CD8-positive, alpha-beta memory T cell (primary cell): Measurements from ENCODE around the gene MDK. TPM values are rescaled to one million over a fixed set of nuclear protein-coding genes. Genes with fewer than 3 reads are reported as not detected.

Experiments
- CTCF ChIA-PET: fragments of 350-600 bp; sonication (Branson Sonifier 250); formaldehyde crosslinking; loops from one replicate; lab custom pipeline; 2021; ENCODE audit warnings: antibody characterized with exemption; lab: Charles Lee
- POLR2A ChIA-PET: fragments of 350-600 bp; sonication (Branson Sonifier 250); formaldehyde crosslinking; loops from one replicate; lab custom pipeline; 2021; ENCODE audit warnings: antibody characterized with exemption; lab: Charles Lee
- DNase-seq, 5 donors: peaks; one replicate each; pipeline versions ENCODE4 v3.0.0 to v3.0.0-alpha.2; 2020 to 2022; ENCODE audit warnings: mixed read lengths in 1 of 5
- H3K27ac ChIP-seq: one replicate; pipeline ENCODE4 v1.7.0; 2013; ENCODE audit warnings: low read depth, mild to moderate bottlenecking, low read length, moderate library complexity
- H3K27me3 ChIP-seq: 2 replicates; pipeline ENCODE4 v1.7.0; 2013; ENCODE audit warnings: low read length, mild to moderate bottlenecking; ENCODE audit not compliant: insufficient read depth, poor library complexity, severe bottlenecking
- H3K36me3 ChIP-seq: 2 replicates; pipeline ENCODE4 v1.7.0; 2013; ENCODE audit warnings: mild to moderate bottlenecking, low read length, moderate library complexity; ENCODE audit not compliant: insufficient read depth
- H3K4me1 ChIP-seq: 2 replicates; pipeline ENCODE4 v1.7.0; 2013; ENCODE audit warnings: mild to moderate bottlenecking, low read length, moderate library complexity; ENCODE audit not compliant: insufficient read depth
- H3K4me3 ChIP-seq: 2 replicates; pipeline ENCODE4 v1.7.0; 2013; ENCODE audit warnings: mild to moderate bottlenecking, low read length
- H3K9me3 ChIP-seq: 2 replicates; pipeline ENCODE4 v1.7.0; 2013; ENCODE audit warnings: mild to moderate bottlenecking, low read length
- H3K27ac Mint-ChIP-seq, 8 donors: one replicate each; pipeline ENCODE4 v1.8.0; 2020 to 2021; ENCODE audit warnings: mixed read lengths in 8 of 8, mild to moderate bottlenecking in 6 of 8, inconsistent platforms in 3 of 8, moderate library complexity in 3 of 8
- H3K27me3 Mint-ChIP-seq, 2 donors: one replicate each; pipeline ENCODE4 v1.8.0; 2020 to 2021; ENCODE audit warnings: mixed read lengths in 2 of 2, mild to moderate bottlenecking in 1 of 2, moderate library complexity in 1 of 2
- H3K36me3 Mint-ChIP-seq, 3 donors: one replicate each; pipeline ENCODE4 v1.8.0; 2020 to 2021; ENCODE audit warnings: mixed read lengths in 3 of 3, inconsistent platforms in 1 of 3, mild to moderate bottlenecking in 1 of 3
- H3K4me1 Mint-ChIP-seq, 3 donors: one replicate each; pipeline ENCODE4 v1.8.0; 2020 to 2021; ENCODE audit warnings: mixed read lengths in 3 of 3, inconsistent platforms in 1 of 3, mild to moderate bottlenecking in 1 of 3
- H3K4me3 Mint-ChIP-seq, 7 donors: one replicate each; pipeline ENCODE4 v1.8.0; 2020 to 2021; ENCODE audit warnings: mixed read lengths in 7 of 7, mild to moderate bottlenecking in 6 of 7, moderate library complexity in 4 of 7, inconsistent platforms in 2 of 7
- H3K9me3 Mint-ChIP-seq, 5 donors: one replicate each; pipeline ENCODE4 v1.8.0; 2020 to 2022; ENCODE audit warnings: mixed read lengths in 5 of 5, mild to moderate bottlenecking in 3 of 5, moderate library complexity in 2 of 5, inconsistent platforms in 1 of 5
- polyA plus RNA-seq: library from polyadenylated mRNA; unstranded; fragments of 300-500 nt; fragmentation: Illumina TruSeq; gene quantifications from one replicate; pipeline ENCODE4 v1.2.3, GENCODE V29; 2021
- total RNA-seq, 2 experiments: library from RNA; stranded (reverse); gene quantifications; one replicate each; pipeline ENCODE4 v1.2.3, GENCODE V29; 2021

MDK gene
- total and polyA plus RNA-seq, 3 experiments from 2014 or later = 0.97 to 1.2 (median 1.1) TPM

- Mint-ChIP-seq H3K27me3 (peaks cover 32 to 35% of the 10 kb centered on the region in 2 donors), H3K36me3 (peaks cover 0 to 25% (median 5%) of the 10 kb centered on the region in 3 donors), H3K4me1 (peaks cover 19 to 31% (median 19%) of the 10 kb centered on the region in 3 donors), H3K4me3 (peak overlapping the region in 1 of 7 donors; percentile 75), H3K27ac (peak overlapping the region in 1 of 8 donors; percentile 33), H3K9me3 (peaks cover 0 to 2% (median 0%) of the 10 kb centered on the region in 5 donors)
- Histone ChIP-seq H3K4me1 (peaks cover 22% of the 10 kb centered on the region), H3K36me3 (no peaks in the 10 kb centered on the region), H3K4me3 (no peak overlapping the region), H3K27me3 (peaks cover 22% of the 10 kb centered on the region), H3K9me3 (no peaks in the 10 kb centered on the region), H3K27ac (no peak overlapping the region)
- CTCF ChIA-PET = no interaction called here
- POLR2A ChIA-PET = no interaction called here
- DNase-seq = no peak
Measured at GRCh38 chr11:46393759-46394158, 12.3 kb downstream of the MDK start.

- Histone ChIP-seq H3K4me1 (peaks cover 6% of the 10 kb centered on the region), H3K9me3 (no peaks in the 10 kb centered on the region), H3K27me3 (no peaks in the 10 kb centered on the region), H3K4me3 (no peak overlapping the region), H3K27ac (no peak overlapping the region), H3K36me3 (no peaks in the 10 kb centered on the region)
- CTCF ChIA-PET = no interaction called here
- peaks cover 0 to 41% (median 10%) of the 10 kb centered on the region in 3 donors for H3K36me3 Mint-ChIP-seq
- H3K4me1 Mint-ChIP-seq = peaks cover 7 to 11% (median 10%) of the 10 kb centered on the region in 3 donors
- H3K27ac Mint-ChIP-seq = no peak overlapping the region
- peaks cover 0 to 2% (median 0%) of the 10 kb centered on the region in 5 donors for H3K9me3 Mint-ChIP-seq
- POLR2A ChIA-PET = no interaction called here
- peaks cover 13 to 17% of the 10 kb centered on the region in 2 donors for H3K27me3 Mint-ChIP-seq
- no peak for DNase-seq
- H3K4me3 Mint-ChIP-seq = no peak overlapping the region
Measured at GRCh38 chr11:46397526-46397925, 16.1 kb downstream of the MDK start.

DNA sequence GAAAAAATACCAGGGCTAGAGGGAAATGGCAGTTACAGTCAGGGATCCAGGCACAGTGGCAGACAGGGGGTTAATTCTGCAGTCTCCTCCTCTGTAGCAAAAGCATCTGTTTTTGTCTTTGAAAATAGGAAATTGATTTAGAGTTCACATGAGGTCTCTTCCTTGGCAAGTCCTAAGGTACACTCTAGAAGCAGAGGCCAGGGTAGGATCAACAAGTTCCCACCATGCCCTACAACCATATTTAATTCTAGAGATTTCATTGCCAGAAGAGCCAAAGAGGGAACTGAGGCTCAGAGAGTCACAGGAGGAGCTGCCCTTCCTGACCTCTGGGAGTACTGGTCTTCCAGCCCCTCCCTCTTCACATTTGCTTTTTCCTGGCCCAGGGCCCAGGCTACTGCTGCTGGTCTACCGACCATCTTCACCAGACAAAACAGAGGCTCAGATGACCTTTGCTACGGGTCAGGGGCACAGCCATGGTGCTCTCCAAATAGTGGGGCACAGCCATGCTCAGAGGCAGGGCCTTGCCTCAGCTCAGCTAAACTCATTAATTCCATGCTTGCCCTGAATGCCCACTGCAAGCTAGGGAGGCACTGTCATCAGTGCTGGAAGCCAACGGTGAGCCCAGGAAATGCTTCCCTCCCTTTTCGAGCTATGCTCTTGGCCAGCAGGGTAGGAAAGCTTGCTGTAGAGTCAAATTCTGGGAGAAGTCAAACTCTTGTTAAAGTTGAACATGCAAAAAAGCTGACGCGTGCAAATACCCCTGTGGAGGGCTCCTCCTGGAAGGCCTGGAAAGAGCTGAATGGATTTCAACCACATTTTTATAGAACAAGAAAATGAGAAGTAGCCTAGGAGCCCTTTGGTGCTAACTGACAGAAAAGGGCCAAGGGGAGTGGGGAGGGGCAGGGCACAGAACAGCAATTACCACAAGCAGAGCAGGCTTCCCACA, 21.8 kb downstream of the MDK start:
- Mint-ChIP-seq H3K9me3 (no peaks in the 10 kb centered on the region), H3K36me3 (peaks cover 4 to 63% (median 17%) of the 10 kb centered on the region in 3 donors), H3K27ac (no peak overlapping the region), H3K4me1 (no peaks in the 10 kb centered on the region), H3K4me3 (peak overlapping the region in 2 of 7 donors; percentile 16 to 19), H3K27me3 (no peaks in the 10 kb centered on the region)
- ChIA-PET CTCF (no interaction called here), POLR2A (no interaction called here)
- DNase-seq = no peak
- Histone ChIP-seq H3K36me3 (peaks cover 27% of the 10 kb centered on the region), H3K27ac (no peak overlapping the region), H3K9me3 (no peaks in the 10 kb centered on the region), H3K4me3 (no peak overlapping the region), H3K27me3 (no peaks in the 10 kb centered on the region), H3K4me1 (no peaks in the 10 kb centered on the region)

DNA sequence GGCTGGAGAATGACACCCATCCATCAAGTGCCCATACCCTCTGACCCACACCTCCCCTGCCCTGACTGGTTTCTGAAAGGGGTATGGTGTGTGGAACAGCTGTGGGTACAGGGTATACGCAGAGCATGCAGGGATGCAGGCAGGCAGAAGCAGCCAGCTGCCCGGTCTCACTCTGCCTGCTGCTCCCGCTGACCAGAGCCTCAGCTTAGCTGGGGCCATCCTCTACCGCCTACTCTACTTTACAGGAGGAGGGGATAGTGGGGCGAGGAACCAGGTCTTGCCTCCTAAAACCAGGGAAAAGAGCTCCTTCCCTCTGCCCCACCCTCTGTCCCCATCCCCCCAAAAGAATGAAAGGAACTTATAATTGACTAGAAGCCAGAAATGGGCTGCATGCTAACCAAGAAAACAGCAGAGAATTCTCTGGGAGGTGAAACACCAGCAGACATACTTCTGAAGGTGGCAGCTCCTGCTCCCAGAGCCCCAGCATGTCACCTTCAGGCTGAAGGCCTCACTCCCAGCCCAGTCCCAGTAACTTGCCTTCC, 23.1 kb downstream of the MDK start:
- no peak overlapping the region for H3K4me3 ChIP-seq
- H3K4me1 ChIP-seq = no peaks in the 10 kb centered on the region
- ChIA-PET CTCF (no interaction called here), POLR2A (no interaction called here)
- no peak for DNase-seq
- H3K27ac ChIP-seq = no peak overlapping the region
- Mint-ChIP-seq H3K4me3 (no peak overlapping the region), H3K27me3 (no peaks in the 10 kb centered on the region), H3K36me3 (peaks cover 4 to 71% (median 20%) of the 10 kb centered on the region in 3 donors), H3K27ac (peak overlapping the region in 1 of 8 donors; percentile 73), H3K4me1 (no peaks in the 10 kb centered on the region), H3K9me3 (no peaks in the 10 kb centered on the region)
- H3K36me3 ChIP-seq = peaks cover 35% of the 10 kb centered on the region
- H3K27me3 ChIP-seq = no peaks in the 10 kb centered on the region
- no peaks in the 10 kb centered on the region for H3K9me3 ChIP-seq

- no peaks in the 10 kb centered on the region for H3K9me3 ChIP-seq
- H3K27me3 Mint-ChIP-seq = no peaks in the 10 kb centered on the region
- H3K27me3 ChIP-seq = no peaks in the 10 kb centered on the region
- POLR2A ChIA-PET = no interaction called here
- peaks cover 44% of the 10 kb centered on the region for H3K36me3 ChIP-seq
- peak overlapping the region in 1 of 8 donors; percentile 26 for H3K27ac Mint-ChIP-seq
- H3K9me3 Mint-ChIP-seq = no peaks in the 10 kb centered on the region
- no peak overlapping the region for H3K4me3 Mint-ChIP-seq
- H3K36me3 Mint-ChIP-seq = peaks cover 7 to 75% (median 16%) of the 10 kb centered on the region in 3 donors
- no peak for DNase-seq
- no peaks in the 10 kb centered on the region for H3K4me1 ChIP-seq
- no peak overlapping the region for H3K27ac ChIP-seq
- H3K4me1 Mint-ChIP-seq = no peaks in the 10 kb centered on the region
- CTCF ChIA-PET = no interaction called here
- no peak overlapping the region for H3K4me3 ChIP-seq
Measured at GRCh38 chr11:46407635-46408034, 26.2 kb downstream of the MDK start.

DNA sequence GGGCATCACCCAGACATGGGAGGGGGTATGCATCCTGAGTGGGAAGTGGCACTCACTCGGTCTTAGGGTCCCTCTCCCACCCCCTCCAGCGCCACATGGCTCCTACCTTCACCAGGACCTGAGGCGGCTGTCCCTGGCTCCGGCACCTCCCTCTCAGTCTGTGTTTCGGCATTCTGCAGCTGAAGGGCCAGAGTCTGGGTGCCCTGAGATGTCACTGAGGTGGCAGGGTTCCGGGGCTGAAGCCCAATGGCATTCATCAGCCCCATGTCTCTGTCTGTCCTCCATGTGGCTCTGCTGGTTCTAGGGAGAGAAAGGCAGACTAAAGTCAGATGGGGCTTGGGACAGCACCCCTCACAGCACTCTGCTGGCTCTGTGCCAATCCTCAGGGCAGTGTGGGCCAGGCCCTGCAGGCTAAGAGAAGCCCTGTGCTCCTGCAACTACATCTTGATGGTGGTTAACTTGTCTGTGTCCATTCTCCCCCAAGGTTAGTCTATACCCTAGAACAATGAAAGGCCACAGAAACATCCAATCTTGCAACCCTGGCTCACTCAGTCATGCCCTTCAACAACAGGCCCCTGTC, 27.0 kb downstream of the MDK start:
- Mint-ChIP-seq H3K27me3 (no peaks in the 10 kb centered on the region), H3K9me3 (no peaks in the 10 kb centered on the region), H3K4me1 (no peaks in the 10 kb centered on the region), H3K27ac (no peak overlapping the region), H3K36me3 (peaks cover 7 to 75% (median 16%) of the 10 kb centered on the region in 3 donors), H3K4me3 (no peak overlapping the region)
- Histone ChIP-seq H3K4me3 (no peak overlapping the region), H3K36me3 (peaks cover 40% of the 10 kb centered on the region), H3K27ac (no peak overlapping the region), H3K4me1 (no peaks in the 10 kb centered on the region), H3K9me3 (no peaks in the 10 kb centered on the region), H3K27me3 (no peaks in the 10 kb centered on the region)
- CTCF ChIA-PET = interaction anchor here (0.7 kb wide), 1 partner anchor 121 kb away, joined by 3 read pairs; no protein-coding TSS in a partner anchor
- POLR2A ChIA-PET = no interaction called here
- no peak for DNase-seq

- Histone ChIP-seq H3K4me1 (peaks cover 8% of the 10 kb centered on the region), H3K27ac (no peak overlapping the region), H3K9me3 (no peaks in the 10 kb centered on the region), H3K36me3 (peaks cover 32% of the 10 kb centered on the region), H3K4me3 (no peak overlapping the region), H3K27me3 (no peaks in the 10 kb centered on the region)
- CTCF ChIA-PET = no interaction called here
- H3K27me3 Mint-ChIP-seq = no peaks in the 10 kb centered on the region
- peaks cover 7 to 77% (median 17%) of the 10 kb centered on the region in 3 donors for H3K36me3 Mint-ChIP-seq
- H3K27ac Mint-ChIP-seq = peak overlapping the region in 1 of 8 donors; percentile 41
- peaks cover 9 to 10% (median 9%) of the 10 kb centered on the region in 3 donors for H3K4me1 Mint-ChIP-seq
- no peak for DNase-seq
- POLR2A ChIA-PET = no interaction called here
- no peaks in the 10 kb centered on the region for H3K9me3 Mint-ChIP-seq
- no peak overlapping the region for H3K4me3 Mint-ChIP-seq
Measured at GRCh38 chr11:46410021-46410420, 28.6 kb downstream of the MDK start.
